Heart left ventricle (tissue), 13 donors: ENCODE measurements around the gene ID3.

Source experiments
- CTCF ChIP-seq, 12 donors: fragments of 200-600 bp; sonication (generic) in 4 of 12; IDR thresholded peaks; one replicate each; pipeline versions ENCODE4 v1.5.0 to v1.8.0; 2018 to 2022; ENCODE audit warnings: antibody characterized with exemption in 12 of 12, mild to moderate bottlenecking in 5 of 12
- POLR2A ChIP-seq, 2 donors: fragments of 450-650 bp; IDR thresholded peaks; one replicate each; pipeline ENCODE4 v1.6.1; 2017; ENCODE audit warnings: antibody characterized with exemption in 2 of 2, mild to moderate bottlenecking in 2 of 2, moderate library complexity in 2 of 2
- donor health status: ischemic (EF 13 %, LVEDD 7.1; RV severe dilation, severe dysfunction).
- donor health status: DM: no; HTN: yes; CAD: no.
- donor health status: DM: no; HTN: no; CAD: no.
- donor health status: ischemic (EF 25% LVEDD 6.9; RV normal size, moderate dysfunction).
- donor health status: ischemic (EF 25% LVEDD 5.7; RV mildly dilated, moderate dysfunction).
- donor health status: ischemic (EF 35%, LVEDD 5.7; RV mildly dilated, moderate dysfunction).
- donor health status: nonischemic (EF 11% LVEDD 7.7; RV severe dilation, severe dysfunction).
- donor health status: DM: yes; HTN: yes; CAD: no.
- donor health status: PGD.
- donor health status: ischemic (EF 29% LVEDD 5.4; RV normal size, mild dysfunction).
- donor health status: nonischemic (EF 23%, LVEDD 6.1; RV moderate dilation, normal function).

GRCh38 chr1:23585321-23586022 is 26.2 kb upstream of the ID3 start:
- no peak for TF ChIP-seq CTCF (IDR thresholded peaks at IDR 0.05)
- no peak for TF ChIP-seq POLR2A (IDR thresholded peaks at IDR 0.05)
